ENCODE measurements around the gene PHACTR3.

PHACTR3 gene

DNA sequence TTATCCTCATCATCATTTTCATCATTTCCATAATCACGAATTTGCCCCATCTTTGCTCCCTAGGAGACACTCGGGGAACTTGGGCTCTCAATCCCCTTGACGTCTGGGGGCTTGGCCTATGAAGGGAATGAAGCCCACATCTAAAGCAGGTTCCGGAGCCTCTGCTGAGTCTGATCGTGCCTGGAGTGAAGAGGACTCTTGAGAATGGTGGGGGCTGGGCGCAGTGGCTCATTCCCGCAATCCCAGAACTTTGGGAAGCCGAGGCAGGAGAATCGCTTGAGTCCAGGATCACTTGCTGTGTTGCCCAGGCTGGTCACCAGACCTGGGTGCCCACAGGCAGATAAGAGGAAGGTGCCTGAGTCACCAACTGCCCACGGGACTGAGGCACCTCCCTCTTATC lies 214.6 kb downstream of the PHACTR3 start:
- no peaks in the 10 kb centered on the region for H3K4me1 ChIP-seq (ENCODE audit: insufficient read depth, low read length, severe bottlenecking)
- no peaks in the 10 kb centered on the region; the same call in 1 of the 2 replicates for H3K27me3 ChIP-seq (ENCODE audit: insufficient read depth, low read length)
- no peaks in the 10 kb centered on the region for H3K36me3 ChIP-seq (ENCODE audit: insufficient read depth, low read length)
- H3K4me2 ChIP-seq (ENCODE audit: low read length), result no peak overlapping the region
- no peaks in the 10 kb centered on the region for H3F3A ChIP-seq (ENCODE audit: insufficient read depth, low read length)
- H3K4me3 ChIP-seq (ENCODE audit: low read depth, low read length, poor library complexity, severe bottlenecking), result no peak overlapping the region
- H3K9me3 ChIP-seq (ENCODE audit: low read length), result no peaks in the 10 kb centered on the region
- TF ChIP-seq EZH2 (IDR thresholded peaks at IDR 0.05; ENCODE audit: borderline replicate concordance, low read length), result no peak
- TF ChIP-seq, protein P1, sequence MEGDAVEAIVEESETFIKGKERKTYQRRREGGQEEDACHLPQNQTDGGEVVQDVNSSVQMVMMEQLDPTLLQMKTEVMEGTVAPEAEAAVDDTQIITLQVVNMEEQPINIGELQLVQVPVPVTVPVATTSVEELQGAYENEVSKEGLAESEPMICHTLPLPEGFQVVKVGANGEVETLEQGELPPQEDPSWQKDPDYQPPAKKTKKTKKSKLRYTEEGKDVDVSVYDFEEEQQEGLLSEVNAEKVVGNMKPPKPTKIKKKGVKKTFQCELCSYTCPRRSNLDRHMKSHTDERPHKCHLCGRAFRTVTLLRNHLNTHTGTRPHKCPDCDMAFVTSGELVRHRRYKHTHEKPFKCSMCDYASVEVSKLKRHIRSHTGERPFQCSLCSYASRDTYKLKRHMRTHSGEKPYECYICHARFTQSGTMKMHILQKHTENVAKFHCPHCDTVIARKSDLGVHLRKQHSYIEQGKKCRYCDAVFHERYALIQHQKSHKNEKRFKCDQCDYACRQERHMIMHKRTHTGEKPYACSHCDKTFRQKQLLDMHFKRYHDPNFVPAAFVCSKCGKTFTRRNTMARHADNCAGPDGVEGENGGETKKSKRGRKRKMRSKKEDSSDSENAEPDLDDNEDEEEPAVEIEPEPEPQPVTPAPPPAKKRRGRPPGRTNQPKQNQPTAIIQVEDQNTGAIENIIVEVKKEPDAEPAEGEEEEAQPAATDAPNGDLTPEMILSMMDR (IDR thresholded peaks at IDR 0.05; ENCODE audit: low read length), result no peak
- no peak overlapping the region for H3K9ac ChIP-seq (ENCODE audit: low read length)
- H4K20me1 ChIP-seq (ENCODE audit: insufficient read depth, low read length), result no peaks in the 10 kb centered on the region
- no peaks in the 10 kb centered on the region for H3K9me2 ChIP-seq (ENCODE audit: low read depth, low read length)
- H3K79me2 ChIP-seq (ENCODE audit: insufficient read depth, low read length), result no peaks in the 10 kb centered on the region
- H2AFZ ChIP-seq (ENCODE audit: low read length), result no peak overlapping the region
- no peak overlapping the region for H3K27ac ChIP-seq (ENCODE audit: low read depth, low read length, poor library complexity, severe bottlenecking)

DNA sequence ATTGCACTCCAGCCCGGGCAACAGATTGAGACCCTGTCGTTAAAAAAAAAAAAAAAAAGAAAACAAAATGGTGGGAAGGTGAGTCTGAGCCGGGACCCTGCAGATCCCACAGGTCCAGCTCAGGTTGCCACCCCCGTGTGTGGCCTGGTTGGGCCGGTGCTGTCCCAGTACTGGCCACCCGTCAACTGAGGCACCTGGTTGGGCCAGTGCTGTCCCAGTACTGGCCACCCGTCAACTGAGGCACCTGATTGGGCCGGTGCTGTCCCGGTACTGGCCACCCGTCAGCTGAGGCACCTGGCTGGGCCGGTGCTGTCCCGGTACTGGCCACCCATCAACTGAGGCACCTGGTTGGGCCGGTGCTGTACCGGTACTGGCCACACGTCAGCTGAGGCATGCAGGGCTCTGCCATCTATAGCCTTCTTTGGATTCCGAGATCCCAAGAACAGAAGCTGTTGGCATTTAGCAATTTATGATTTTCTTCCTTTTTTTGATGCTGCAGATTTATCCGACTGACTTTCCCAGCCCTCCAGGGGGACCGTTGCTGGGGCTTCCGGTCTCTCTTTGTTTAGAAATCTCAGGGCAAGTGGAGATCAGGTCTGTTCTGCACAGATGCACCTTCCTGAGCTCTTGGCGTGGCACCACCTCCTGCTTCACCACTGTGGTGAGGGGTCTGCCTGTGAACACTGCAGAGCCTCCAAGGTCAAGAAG lies 215.3 kb downstream of the PHACTR3 start:
- Histone ChIP-seq H3K9ac (ENCODE audit: low read length) (no peak overlapping the region), H3K27me3 (ENCODE audit: insufficient read depth, low read length) (no peaks in the 10 kb centered on the region), H3F3A (ENCODE audit: insufficient read depth, low read length) (no peaks in the 10 kb centered on the region), H3K27ac (ENCODE audit: low read depth, low read length, poor library complexity, severe bottlenecking) (no peak overlapping the region), H3K4me1 (ENCODE audit: insufficient read depth, low read length, severe bottlenecking) (no peaks in the 10 kb centered on the region), H3K9me2 (ENCODE audit: low read depth, low read length) (no peaks in the 10 kb centered on the region), H4K20me1 (ENCODE audit: insufficient read depth, low read length) (no peaks in the 10 kb centered on the region), H3K79me2 (ENCODE audit: insufficient read depth, low read length) (no peaks in the 10 kb centered on the region), H3K9me3 (ENCODE audit: low read length) (no peaks in the 10 kb centered on the region), H3K4me3 (ENCODE audit: low read depth, low read length, poor library complexity, severe bottlenecking) (no peak overlapping the region), H2AFZ (ENCODE audit: low read length) (no peak overlapping the region), H3K36me3 (ENCODE audit: insufficient read depth, low read length) (no peaks in the 10 kb centered on the region), H3K4me2 (ENCODE audit: low read length) (no peak overlapping the region)
- no peak for TF ChIP-seq EZH2 (IDR thresholded peaks at IDR 0.05; ENCODE audit: borderline replicate concordance, low read length)
- TF ChIP-seq, protein P1 (IDR thresholded peaks at IDR 0.05; ENCODE audit: low read length), result no peak

DNA sequence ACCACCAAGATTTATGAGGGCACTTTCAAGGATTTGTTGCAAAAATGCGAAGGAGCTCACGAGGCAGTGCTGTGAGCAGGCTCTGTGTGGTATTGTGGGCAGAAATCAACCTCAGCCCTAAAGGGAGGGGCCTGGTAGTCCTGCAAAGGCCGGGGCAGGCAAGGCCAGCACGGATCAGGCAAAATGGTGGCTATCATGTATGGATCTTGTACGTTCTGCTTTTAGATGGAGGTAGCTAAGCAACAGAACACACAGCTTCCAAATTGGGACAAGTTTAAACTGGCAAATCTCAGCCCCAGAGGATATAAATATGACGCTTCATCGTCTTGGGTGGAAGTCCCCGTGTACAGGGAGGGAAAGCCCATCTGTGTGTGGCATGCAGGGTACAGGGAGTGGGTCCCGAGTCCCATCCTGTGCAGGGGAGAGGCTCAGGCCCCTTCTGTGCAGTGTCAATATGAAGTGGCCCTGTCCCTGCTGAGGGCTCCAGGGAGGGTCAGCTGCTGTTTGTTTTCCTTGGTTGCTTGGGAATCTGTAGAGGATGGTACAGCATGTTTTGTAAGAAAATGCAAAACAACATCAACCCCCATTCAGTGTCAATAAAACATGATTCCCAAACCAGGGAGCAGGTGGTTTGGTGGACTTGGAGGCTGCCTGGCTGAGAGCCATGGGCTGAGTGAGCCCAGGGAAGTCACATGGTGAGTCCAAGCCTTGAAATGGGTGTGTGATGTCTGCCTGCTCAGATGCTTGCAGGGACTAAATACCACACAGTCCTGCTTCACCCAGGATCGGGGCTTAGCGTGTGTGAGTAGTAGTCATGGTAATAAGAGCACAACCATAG lies 216.1 kb downstream of the PHACTR3 start:
- TF ChIP-seq, protein P1 (IDR thresholded peaks at IDR 0.05; ENCODE audit: low read length), result no peak
- no peak for TF ChIP-seq EZH2 (IDR thresholded peaks at IDR 0.05; ENCODE audit: borderline replicate concordance, low read length)
- Histone ChIP-seq H3K27me3 (ENCODE audit: insufficient read depth, low read length) (no peaks in the 10 kb centered on the region), H3K4me1 (ENCODE audit: insufficient read depth, low read length, severe bottlenecking) (no peaks in the 10 kb centered on the region), H3K4me3 (ENCODE audit: low read depth, low read length, poor library complexity, severe bottlenecking) (no peak overlapping the region), H3K27ac (ENCODE audit: low read depth, low read length, poor library complexity, severe bottlenecking) (no peak overlapping the region), H3K9me2 (ENCODE audit: low read depth, low read length) (no peaks in the 10 kb centered on the region), H4K20me1 (ENCODE audit: insufficient read depth, low read length) (no peaks in the 10 kb centered on the region), H2AFZ (ENCODE audit: low read length) (no peak overlapping the region), H3K4me2 (ENCODE audit: low read length) (no peak overlapping the region), H3K9me3 (ENCODE audit: low read length) (no peaks in the 10 kb centered on the region), H3K36me3 (ENCODE audit: insufficient read depth, low read length) (no peaks in the 10 kb centered on the region), H3K9ac (ENCODE audit: low read length) (no peak overlapping the region), H3F3A (ENCODE audit: insufficient read depth, low read length) (no peaks in the 10 kb centered on the region), H3K79me2 (ENCODE audit: insufficient read depth, low read length) (no peaks in the 10 kb centered on the region)

Data from OCI-LY1 (cell line).